NCI-H748 (cell line): ENCODE data around the gene CMIP.

Experiments
- DNase-seq: peaks from one replicate; lab custom pipeline; 2025; ENCODE audit not compliant: unreplicated experiment; lab: John Stamatoyannopoulos, UW

Gene CMIP

GRCh38 chr16:81445966-81446906 is 1.6 kb downstream of the CMIP start:
- DNase-seq: peak; percentile 31

DNA sequence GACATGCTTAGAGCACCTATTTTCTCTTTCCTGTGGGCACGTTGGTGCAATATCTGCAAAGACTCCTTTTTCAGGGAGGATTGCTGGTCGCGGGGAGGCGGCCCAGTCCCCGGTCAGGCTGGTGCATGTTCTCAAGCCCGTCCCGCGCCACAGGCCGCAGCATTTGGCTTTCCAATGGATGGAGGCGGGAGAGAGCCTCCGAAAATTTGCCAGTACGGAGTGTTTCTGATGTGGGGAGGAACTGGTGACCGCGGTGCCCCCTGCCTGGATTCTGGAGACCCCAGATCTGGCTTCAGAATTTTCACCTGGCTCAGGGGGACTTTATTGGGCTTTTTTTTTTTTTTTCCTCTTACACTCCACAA is 2.3 kb downstream of the CMIP start:
- no peak for DNase-seq

DNA sequence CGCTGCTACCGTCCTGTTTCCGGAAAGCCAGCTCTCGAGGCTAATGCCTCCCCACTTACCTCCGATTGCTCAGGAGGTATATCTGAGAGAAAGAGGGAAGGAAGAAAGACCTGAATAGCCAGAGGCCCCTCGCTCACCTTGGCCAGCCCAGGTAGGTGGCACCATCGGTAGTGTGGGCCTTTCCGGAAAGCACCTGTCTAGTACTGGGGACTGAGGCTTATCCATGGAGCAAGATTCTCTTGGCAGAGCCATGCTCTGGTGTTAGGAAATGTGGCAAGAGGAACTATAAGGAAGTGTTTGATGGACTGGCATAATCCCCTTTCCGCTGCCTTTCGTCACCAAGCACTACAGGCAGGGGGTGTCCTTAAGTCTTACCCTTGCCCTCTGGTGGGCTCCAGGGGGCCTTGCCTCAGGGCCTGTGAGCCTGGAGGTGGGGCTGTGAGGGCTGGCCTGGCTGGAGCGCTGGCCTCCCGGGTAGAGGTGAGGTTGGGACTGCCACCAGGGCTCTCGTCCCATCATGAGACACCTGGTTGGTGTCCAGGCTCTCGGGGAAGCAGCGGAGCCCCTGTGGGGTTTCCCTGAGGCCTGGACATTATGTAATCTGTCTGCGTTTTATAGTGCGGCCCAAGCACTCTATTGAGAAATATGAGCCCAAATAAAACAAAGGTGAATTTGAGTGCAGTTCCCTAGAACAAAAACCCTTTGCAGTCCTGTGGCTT is 2.9 kb downstream of the CMIP start:
- DNase-seq: peak; percentile 6

DNA sequence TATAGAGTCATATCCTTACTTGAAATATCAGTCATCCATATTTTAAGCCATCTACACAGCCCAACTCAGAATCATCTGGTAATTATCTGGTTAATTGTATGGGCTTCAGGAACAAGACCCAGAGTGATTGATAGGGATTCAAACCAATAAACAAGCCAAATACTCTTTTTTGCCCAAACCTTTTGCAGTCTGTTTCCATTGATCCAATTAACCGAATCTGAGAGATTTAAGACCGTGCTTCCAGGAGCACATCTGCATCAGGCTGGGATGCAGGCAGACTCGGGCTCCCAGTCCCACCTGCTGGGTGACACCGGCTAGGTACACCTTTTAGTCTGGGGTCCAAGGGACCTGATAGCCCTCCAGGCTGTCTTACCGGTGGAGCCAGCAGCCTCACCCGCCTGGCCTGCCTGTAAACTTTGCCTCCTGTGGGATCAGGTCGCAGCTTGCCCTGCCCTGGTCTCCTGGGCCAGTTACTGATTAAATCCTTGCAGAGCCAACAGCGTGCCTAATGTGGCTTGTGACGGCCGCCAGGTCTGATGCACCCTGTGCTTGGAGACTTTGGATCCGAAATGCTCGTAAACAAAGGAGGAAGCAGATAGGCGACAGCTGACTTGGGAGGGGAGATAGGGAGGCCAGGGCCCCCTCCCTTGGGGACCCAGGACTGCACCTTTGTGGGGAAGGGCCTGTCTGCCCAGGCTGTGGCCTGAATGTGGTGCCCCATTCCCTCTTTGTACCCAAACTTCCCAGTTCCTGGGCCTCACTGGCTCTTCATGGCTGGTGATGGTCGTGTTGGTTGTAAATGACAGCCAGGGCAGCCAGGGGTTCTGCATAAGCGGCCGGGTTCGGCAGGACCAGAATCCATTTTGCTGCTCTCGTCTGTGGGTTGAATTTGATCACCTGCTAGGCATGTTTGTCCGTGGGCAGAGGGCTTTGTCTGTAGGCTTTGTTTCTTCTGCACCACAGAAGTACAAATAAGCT is 3.8 kb downstream of the CMIP start:
- DNase-seq: no peak

DNA sequence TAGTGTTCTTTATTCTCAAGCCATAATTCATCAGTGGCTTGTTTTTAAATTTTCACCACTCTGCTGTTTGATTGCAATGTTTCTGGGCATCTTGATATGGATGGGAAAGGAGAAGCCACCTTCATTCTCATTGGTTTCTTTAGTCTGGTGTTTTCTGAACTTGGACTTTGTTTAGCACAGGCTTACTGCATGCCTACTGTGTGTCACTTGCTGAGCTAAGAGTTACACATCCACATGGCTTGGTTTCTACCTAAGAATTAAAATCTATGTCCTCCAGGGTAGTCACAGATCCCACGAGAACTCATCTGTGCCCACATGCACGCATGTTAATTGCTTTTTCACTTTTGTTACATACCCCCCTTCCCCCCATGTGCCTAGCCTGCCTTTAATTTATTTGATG is 4.6 kb downstream of the CMIP start:
- DNase-seq: no peak

GRCh38 chr16:81449899-81450608 is 5.4 kb downstream of the CMIP start:
- DNase-seq: no peak

DNA sequence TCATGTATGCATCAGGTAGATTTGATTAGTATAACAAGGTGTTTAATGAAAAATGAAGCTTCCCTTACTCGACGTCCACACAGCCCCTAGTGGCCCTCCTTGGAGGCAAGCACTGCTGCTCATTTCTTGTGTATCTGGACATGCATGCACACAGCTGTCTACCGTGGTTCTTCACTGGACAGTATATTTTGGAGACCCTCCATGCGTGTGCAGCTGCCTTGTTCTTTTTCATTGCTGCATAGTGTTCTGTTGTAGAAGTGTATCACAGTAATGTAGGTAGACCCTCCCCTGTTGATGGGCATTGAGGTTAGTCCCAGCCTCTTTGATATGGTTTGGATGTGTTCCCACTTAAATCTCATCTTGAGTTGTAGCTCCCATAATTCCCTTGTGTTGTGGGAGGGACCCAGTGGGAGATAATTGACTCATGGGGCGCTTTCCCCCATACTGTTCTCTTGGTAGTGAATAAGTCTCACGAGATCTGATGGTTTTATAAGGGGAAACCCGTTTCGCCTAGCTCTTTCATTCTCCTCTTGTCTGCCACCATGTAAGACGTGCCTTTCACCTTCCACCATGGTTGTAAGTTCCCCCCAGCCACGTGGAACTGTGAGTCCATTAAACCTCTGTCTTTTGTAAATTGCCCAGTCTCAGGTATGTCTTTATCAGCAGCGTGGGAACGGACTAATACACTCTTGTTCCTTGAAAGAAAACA is 6.3 kb downstream of the CMIP start:
- DNase-seq: no peak

- DNase-seq: no peak
Observed at GRCh38 chr16:81451753-81452680, 7.4 kb downstream of the CMIP start.

GRCh38 chr16:81453091-81453728 is 8.6 kb downstream of the CMIP start:
- DNase-seq: no peak

GRCh38 chr16:81454044-81454443 is 9.4 kb downstream of the CMIP start:
- DNase-seq: no peak

DNA sequence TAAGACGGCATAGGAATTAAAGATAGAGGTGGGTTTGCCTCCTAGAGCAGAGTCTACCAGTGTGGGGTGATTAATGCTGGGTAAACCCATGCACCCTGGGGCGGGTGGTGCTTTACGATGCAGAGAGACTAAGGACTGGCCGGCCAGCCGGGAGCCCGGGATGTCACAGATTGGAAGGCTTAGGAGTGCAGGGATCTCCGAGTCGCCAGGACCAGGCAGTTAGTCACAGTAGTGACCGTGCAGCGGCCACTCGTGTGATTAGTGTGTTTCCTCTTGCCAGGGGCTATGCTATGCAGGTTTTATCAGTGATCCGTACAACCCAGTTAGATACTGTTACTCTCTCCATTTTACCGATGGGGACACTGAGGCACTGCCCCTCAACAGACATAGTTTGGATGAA is 10.4 kb downstream of the CMIP start:
- no peak for DNase-seq

- DNase-seq: no peak
Observed at GRCh38 chr16:81455720-81456494, 11.3 kb downstream of the CMIP start.

GRCh38 chr16:81456523-81457325 is 12.1 kb downstream of the CMIP start:
- DNase-seq: no peak

- no peak for DNase-seq
Observed at GRCh38 chr16:81457326-81458133, 12.9 kb downstream of the CMIP start.

GRCh38 chr16:81458149-81458669 is 13.6 kb downstream of the CMIP start:
- no peak for DNase-seq
